Posterior cingulate gyrus (tissue), 11 donors: ENCODE measurements around the gene MYO1D.

Experiments used
- DNase-seq, 10 donors: peaks; one replicate each; pipeline versions ENCODE4 v3.0.0 to v3.0.0-alpha.2; 2020 to 2021; ENCODE audit warnings: mixed read lengths in 3 of 10
- intact Hi-C: fragments of 100-400 bp; cut with DNase I; formaldehyde crosslinking; loops from one replicate; pipeline ENCODE4 v1.15.1; 2023

Gene MYO1D

GRCh38 chr17:32609884-32610650, 266.9 kb downstream of the MYO1D start:
- intact Hi-C loops: loop anchor here (10.0 kb wide), 1 partner anchor 65 kb away; no protein-coding TSS in a partner anchor
- DNase-seq: no peak

GRCh38 chr17:32609085-32609484, 267.8 kb downstream of the MYO1D start:
- no peak for DNase-seq
- intact Hi-C loops: no loop called here

GRCh38 chr17:32608267-32608666, 268.7 kb downstream of the MYO1D start:
- intact Hi-C loops: no loop called here
- DNase-seq: no peak

- intact Hi-C loops: no loop called here
- no peak for DNase-seq
These were observed 272.0 kb downstream of the MYO1D start for GRCh38 chr17:32604966-32605365.

GRCh38 chr17:32602396-32602795, 274.5 kb downstream of the MYO1D start:
- DNase-seq: no peak
- intact Hi-C loops: no loop called here

GRCh38 chr17:32601866-32602265, 275.1 kb downstream of the MYO1D start:
- intact Hi-C loops: no loop called here
- DNase-seq: no peak

- DNase-seq: peak in 2 of 10 donors; percentile 17 to 23
- intact Hi-C loops: no loop called here
These were observed 280.3 kb downstream of the MYO1D start for GRCh38 chr17:32596628-32597027.

- intact Hi-C loops: no loop called here
- DNase-seq: no peak
These were observed 280.7 kb downstream of the MYO1D start for GRCh38 chr17:32596206-32596605.

GRCh38 chr17:32593003-32593402, 283.9 kb downstream of the MYO1D start:
- DNase-seq: no peak
- intact Hi-C loops: no loop called here

- DNase-seq: no peak
- intact Hi-C loops: no loop called here
These were observed 285.5 kb downstream of the MYO1D start for GRCh38 chr17:32591405-32591804.

GRCh38 chr17:32590974-32591373, 285.9 kb downstream of the MYO1D start:
- no peak for DNase-seq
- intact Hi-C loops: no loop called here

GRCh38 chr17:32588982-32589381, 287.9 kb downstream of the MYO1D start:
- intact Hi-C loops: no loop called here
- no peak for DNase-seq

GRCh38 chr17:32588135-32588534, 288.8 kb downstream of the MYO1D start:
- intact Hi-C loops: no loop called here
- no peak for DNase-seq

GRCh38 chr17:32586666-32587065, 290.3 kb downstream of the MYO1D start:
- intact Hi-C loops: no loop called here
- no peak for DNase-seq

GRCh38 chr17:32584792-32585191, 292.1 kb downstream of the MYO1D start:
- intact Hi-C loops: no loop called here

GRCh38 chr17:32583053-32583452, 293.9 kb downstream of the MYO1D start:
- DNase-seq: no peak
- intact Hi-C loops: no loop called here

More at GRCh38 chr17:32584792-32585191, 292.1 kb downstream of the MYO1D start:
- DNase-seq: no peak

GRCh38 chr17:32575852-32576251, 301.1 kb downstream of the MYO1D start:
- intact Hi-C loops: no loop called here
- DNase-seq: no peak

GRCh38 chr17:32570081-32570396, 306.9 kb downstream of the MYO1D start:
- DNase-seq: no peak
- intact Hi-C loops: no loop called here

GRCh38 chr17:32569171-32570080, 307.5 kb downstream of the MYO1D start:
- no peak for DNase-seq
- intact Hi-C loops: no loop called here

GRCh38 chr17:32568705-32569104, 308.2 kb downstream of the MYO1D start:
- intact Hi-C loops: no loop called here

GRCh38 chr17:32567511-32567910, 309.4 kb downstream of the MYO1D start:
- intact Hi-C loops: no loop called here
- DNase-seq: no peak

More at GRCh38 chr17:32568705-32569104, 308.2 kb downstream of the MYO1D start:
- DNase-seq: no peak

GRCh38 chr17:32567086-32567485, 309.8 kb downstream of the MYO1D start:
- intact Hi-C loops: no loop called here
- DNase-seq: no peak
